H54 (cell line): ENCODE measurements around the gene ANKRD34C.
A peak's percentile ranks its signal among the peaks of the same experiment; 100 is the strongest.
"Not testable (repeated sequence)": the region's sequence is repeated elsewhere in the genome, so short reads cannot be mapped to it uniquely, and the experiment has no call there.

ENCODE experiments used
- DNase-seq: peaks from one replicate; pipeline ENCODE4 v3.0.0; 2011; ENCODE audit warnings: low spot score, mixed read lengths; ENCODE audit not compliant: insufficient read length
- FAIRE-seq: peaks from 3 replicates; lab custom pipeline; 2011; peaks lifted over from hg19 to GRCh38; lab: Jason Lieb, UNC
- POLR2A ChIP-seq: IDR thresholded peaks from 2 replicates; pipeline ENCODE4 v1.6.1; 2011; ENCODE audit warnings: low read depth, mild to moderate bottlenecking, low read length

The ANKRD34C gene

GRCh38 chr15:79294075-79294474, 11.6 kb downstream of the ANKRD34C start:
- no peak for FAIRE-seq
- DNase-seq = no peak
- no peak for TF ChIP-seq POLR2A

GRCh38 chr15:79296583-79296982, 14.1 kb downstream of the ANKRD34C start:
- DNase-seq = no peak
- no peak for FAIRE-seq
- no peak for TF ChIP-seq POLR2A

GRCh38 chr15:79299126-79299840, 16.8 kb downstream of the ANKRD34C start:
- no peak for TF ChIP-seq POLR2A
- DNase-seq (no peak), FAIRE-seq (no peak)

- FAIRE-seq = no peak
- no peak for TF ChIP-seq POLR2A
- DNase-seq = no peak
Observed at GRCh38 chr15:79299841-79300235, 17.3 kb downstream of the ANKRD34C start.

GRCh38 chr15:79307251-79307650, 24.7 kb downstream of the ANKRD34C start:
- FAIRE-seq = no peak
- DNase-seq = no peak
- TF ChIP-seq POLR2A = no peak

- FAIRE-seq (no peak), DNase-seq (no peak)
- TF ChIP-seq POLR2A = no peak
Observed at GRCh38 chr15:79308874-79309273, 26.4 kb downstream of the ANKRD34C start.

- FAIRE-seq (no peak), DNase-seq (no peak)
- no peak for TF ChIP-seq POLR2A
Observed at GRCh38 chr15:79310612-79310984, 28.1 kb downstream of the ANKRD34C start.

GRCh38 chr15:79310985-79311900, 28.7 kb downstream of the ANKRD34C start, which contains the start of gene TMED3:
TMED3 (plus strand) TSS chr15:79311112; CDS start chr15:79311250, 138 bp downstream.
- peak; percentile 85 for TF ChIP-seq POLR2A
- DNase-seq (peak; percentile 87), FAIRE-seq (no peak)

- no peak for TF ChIP-seq POLR2A
- FAIRE-seq (no peak), DNase-seq (no peak)
Observed at GRCh38 chr15:79311901-79312553, 29.5 kb downstream of the ANKRD34C start.

GRCh38 chr15:79314186-79314585, 31.7 kb downstream of the ANKRD34C start:
- no peak for TF ChIP-seq POLR2A
- no peak for FAIRE-seq
- no peak for DNase-seq

GRCh38 chr15:79314811-79315210, 32.3 kb downstream of the ANKRD34C start:
- DNase-seq = no peak

GRCh38 chr15:79315623-79316328, 33.3 kb downstream of the ANKRD34C start:
- FAIRE-seq (no peak), DNase-seq (no peak)
- no peak for TF ChIP-seq POLR2A

More at GRCh38 chr15:79314811-79315210, 32.3 kb downstream of the ANKRD34C start:
- no peak for TF ChIP-seq POLR2A
- no peak for FAIRE-seq

- DNase-seq (no peak), FAIRE-seq (no peak)
- no peak for TF ChIP-seq POLR2A
Observed at GRCh38 chr15:79316864-79317263, 34.3 kb downstream of the ANKRD34C start.

- not testable (repeated sequence) for DNase-seq, FAIRE-seq
Observed at GRCh38 chr15:79319973-79320372, 37.5 kb downstream of the ANKRD34C start.
